GM21360 (cell line): ENCODE measurements around the gene CWC27.
"Not testable (repeated sequence)": the region's sequence is repeated elsewhere in the genome, so short reads cannot be mapped to it uniquely, and the experiment has no call there.

Experiments
- ATAC-seq: cut with Tn5 transposase; IDR thresholded peaks from one replicate; pipeline ENCODE4 v1.9.1; 2021; ENCODE audit warnings: mild to moderate bottlenecking, moderate library complexity; ENCODE audit not compliant: unreplicated experiment

The CWC27 gene

DNA sequence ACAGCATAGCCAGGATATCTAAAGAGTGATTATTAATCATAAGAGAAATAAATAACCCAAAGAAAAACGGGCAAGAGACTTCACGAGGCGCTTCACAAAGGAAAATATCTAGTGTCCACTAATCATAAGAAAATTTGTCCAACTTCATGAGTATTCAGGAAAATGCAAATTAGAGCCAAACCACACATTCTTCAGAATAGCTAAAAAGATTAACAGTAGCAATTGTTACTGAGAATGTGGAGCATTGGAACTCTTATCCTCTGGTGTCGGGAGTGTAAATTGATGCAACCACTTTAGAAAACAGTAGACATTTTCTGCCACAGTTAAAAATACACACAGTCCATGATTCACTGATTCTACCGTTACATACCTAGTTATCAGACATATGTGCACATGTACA, 145.7 kb downstream of the CWC27 start:
- ATAC-seq, result no peak

DNA sequence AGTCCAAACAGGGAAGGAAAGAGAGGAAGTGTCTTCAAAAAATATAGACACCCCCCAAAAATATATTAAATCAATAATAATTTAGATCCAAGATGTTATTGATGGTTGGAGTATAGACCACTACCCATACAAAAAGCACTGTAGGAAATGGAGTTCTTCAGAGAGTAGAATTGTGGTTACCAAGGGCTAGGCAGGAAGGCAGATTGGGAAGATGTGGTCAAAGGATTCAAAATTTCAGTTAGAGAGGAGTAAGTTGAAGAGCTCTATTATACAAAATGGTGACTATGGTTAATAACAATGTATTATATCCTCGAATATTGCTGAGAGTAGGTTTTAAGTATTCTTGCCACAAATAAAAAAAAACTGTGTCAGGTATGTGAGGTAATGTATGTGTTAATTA, 149.4 kb downstream of the CWC27 start:
- ATAC-seq, result no peak

DNA sequence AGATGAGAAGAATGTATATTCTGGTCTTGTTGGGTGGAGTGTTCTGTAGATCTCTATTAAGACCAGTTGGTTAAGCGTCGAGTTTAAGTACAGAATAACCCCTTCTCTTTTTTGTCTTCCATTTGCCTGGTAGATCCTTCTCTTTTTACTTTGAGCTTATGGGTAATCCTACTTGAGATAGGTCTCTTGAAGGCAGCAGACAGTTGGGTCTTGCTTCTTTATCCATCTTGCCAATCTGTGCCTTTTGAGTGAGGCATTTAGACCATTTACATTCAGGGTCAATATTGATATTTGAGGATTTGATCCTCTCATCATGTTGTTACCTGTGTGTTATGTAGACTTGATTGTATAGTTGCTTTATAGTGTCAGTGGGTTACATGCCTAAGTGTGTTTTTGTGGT, 152.7 kb downstream of the CWC27 start:
- ATAC-seq, result no peak

DNA sequence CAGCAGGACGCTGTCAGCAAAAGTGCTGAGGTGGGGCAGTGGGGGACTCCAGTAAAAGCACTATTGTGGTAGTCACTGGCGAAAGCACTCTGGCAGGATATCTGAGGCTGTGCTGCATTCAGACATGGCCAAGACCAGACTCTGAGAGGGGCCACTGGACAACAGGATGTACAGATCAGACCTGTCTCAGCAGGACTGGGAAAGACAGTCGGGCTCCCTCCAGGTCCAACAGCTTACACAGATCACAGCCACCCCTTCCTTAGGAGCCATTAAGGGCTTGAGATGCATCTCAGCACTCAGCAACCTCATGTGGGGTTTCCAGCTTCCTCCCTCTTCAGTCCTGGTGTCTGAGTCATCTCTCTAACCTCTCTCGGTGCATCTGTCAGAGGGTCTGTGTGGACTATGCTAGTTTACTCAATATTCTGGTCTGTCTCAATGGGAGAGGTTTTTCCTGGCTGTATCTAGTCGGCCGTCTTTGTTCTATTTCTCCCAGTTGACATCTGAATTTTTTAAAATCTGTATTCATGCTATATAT, 154.5 kb downstream of the CWC27 start:
- ATAC-seq, result no peak

DNA sequence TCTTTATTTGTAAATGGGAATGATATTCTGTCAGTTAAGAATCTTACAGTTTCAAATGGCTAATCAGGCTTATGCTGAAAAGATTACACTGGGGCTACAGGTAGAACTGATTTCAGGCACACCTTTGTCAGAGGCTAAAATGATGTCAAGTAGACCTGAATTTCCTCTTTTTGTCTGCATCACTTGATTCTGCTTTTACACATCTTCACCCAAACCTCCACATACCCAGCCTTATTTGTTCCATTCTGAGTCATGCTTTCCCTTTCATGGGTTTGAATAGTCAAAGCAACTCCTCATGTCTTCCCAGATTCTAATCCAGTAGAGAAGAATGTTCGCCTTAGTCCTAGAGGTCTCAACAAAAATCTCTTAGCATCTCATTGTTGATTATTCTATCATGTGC, 156.4 kb downstream of the CWC27 start:
- ATAC-seq, result no peak

DNA sequence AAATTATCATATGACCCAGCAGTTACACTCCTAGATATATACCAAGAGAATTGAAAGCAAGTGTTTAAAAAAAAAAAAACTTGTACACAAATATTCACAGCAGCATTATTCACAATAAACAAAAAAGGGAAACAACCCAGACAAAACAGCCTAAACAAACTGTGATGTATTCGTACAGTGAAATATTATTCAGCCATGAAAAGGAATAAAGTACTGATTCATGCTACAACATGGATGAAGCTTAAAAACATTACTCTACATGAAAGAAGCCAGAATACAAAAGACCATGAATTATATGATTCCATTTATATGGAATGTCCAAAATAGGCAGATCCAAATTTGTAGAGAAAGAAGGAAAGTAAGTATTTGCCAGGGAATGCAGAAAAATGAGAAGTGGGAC, 161.1 kb downstream of the CWC27 start:
- no peak for ATAC-seq

DNA sequence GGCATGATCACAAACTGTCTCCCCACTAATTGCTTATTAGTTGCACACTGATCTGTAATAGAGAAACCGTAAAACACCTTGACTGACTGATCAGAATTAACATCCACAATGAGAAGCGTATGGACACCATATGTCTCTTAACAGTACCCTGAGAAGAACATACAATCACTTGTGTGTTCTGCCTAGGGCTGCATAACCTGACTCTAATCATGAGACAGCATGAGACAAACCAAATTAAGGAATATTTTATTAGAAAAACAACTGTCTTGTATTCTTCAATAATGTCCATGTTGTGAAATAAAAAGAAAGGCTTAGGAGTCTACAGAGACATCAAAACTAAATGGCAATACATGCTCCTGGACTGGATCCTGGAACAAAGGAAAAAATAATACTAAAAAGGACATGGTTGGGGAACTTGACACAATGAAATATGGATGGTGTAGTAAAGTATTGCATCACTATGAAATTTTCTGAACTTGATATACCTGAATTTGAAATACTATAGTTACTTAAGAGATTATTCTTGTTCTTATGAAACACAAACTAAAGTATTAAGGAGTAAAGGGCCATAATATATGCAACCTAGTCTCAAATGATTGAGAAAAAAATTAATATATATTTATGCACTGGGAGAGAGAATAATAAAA, 162.1 kb downstream of the CWC27 start:
- no peak for ATAC-seq

DNA sequence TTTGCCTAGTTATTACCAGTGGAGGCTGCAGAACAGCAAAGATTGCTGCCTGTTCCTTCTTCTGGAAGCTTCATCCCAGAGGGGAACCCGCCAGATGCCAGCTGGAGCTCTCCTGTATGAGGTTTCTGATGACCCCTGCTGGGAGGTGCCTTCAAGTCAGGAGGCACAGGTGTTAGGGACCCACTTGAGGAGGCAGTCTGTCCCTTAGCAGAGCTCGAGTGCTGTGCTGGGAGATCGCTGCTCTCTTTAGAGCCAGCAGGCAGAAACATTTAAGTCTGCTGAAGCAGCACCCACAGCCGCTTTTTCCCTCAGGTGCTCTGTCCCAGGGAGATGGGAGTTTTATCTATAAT, 170.7 kb downstream of the CWC27 start:
- ATAC-seq, result not testable (repeated sequence)

DNA sequence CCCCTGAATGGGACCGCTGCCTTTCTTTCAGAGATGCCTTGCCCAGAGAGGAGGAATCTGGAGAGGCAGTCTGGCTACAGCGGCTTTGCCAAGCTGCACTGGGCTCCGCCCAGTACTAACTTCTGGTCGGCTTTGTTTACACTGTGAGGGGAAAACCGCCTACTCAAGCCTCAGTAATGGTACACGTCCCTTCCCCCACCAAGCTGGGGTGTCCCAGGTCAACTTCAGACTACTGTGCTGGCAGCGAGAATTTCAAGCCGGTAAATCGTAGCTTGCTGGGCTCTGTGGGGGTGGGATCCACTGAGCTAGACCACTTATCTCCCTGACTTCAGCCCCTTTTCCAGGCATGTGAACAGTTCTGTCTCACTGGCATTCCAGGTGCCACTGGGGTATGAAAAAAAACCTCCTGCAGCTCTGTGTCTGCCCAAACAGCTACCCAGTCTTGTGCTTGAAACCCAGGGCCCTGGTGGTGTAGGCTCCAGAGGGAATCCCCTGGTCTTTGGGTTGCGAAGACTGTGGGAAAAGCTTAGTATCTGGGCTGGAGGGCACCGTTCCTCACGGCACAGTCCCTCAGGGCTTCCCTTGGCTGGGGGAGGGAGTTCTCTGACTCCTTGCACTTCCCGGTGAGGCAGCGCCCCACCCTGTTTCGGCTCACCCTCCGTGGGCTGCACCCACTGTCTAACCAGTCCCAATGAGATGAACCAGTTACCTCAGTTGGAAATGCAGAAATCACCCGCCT, 171.2 kb downstream of the CWC27 start:
- ATAC-seq, result no peak

DNA sequence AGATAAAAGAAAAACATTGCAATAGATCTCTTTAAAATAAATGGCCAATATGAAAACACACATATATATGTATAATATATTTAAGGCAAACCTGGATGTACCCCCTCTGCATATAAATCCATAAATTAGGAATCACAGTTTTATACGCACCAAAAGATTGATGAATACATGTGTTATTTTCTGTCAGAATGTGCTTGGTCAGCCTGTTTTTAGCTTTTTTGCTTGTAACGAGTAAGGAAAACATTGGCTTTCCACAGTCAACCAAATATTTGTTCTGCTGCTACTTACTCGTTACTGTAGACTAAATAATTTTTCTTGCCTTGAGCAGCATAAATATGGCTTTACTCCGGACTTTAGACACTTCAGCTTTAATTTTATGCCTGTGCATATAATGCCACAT, 173.7 kb downstream of the CWC27 start:
- no peak for ATAC-seq

DNA sequence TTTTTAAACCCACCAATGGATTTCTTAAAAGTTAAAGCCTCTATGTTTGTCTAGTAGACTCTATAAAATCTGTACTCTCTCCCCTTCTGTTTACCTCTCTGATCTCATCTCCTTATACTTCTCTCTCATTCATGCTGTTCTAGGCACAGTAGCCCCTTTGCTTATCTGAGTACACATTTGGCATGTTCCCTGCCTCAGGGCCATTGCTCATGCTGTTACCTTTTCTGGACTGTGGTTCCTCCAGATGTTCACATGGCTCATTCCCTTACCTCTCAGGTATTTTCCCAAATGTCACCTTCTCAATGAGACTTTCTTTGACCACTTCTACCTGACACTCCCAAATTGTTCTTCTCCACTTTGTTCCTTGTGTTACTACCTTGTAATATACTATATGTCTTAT, 176.1 kb downstream of the CWC27 start:
- ATAC-seq, result no peak

DNA sequence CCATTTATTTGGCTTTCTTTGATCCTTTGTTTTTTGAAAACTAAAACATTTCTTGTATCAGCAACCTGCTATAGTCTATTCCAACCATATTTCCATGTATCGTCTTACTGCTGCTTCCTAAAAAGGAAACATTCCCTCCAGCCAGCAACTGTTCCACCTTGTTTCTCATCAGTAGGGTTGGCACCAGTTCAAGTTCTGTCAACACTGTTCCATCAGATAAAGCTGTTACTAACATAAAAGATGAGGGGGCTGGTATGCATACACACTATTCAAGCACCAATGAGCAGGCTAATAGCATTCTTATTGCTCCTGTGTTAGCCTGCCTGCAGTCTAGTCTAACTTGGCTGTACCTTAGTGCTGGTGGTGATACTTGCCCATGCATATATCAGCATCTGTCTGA, 178.3 kb downstream of the CWC27 start:
- ATAC-seq, result no peak

DNA sequence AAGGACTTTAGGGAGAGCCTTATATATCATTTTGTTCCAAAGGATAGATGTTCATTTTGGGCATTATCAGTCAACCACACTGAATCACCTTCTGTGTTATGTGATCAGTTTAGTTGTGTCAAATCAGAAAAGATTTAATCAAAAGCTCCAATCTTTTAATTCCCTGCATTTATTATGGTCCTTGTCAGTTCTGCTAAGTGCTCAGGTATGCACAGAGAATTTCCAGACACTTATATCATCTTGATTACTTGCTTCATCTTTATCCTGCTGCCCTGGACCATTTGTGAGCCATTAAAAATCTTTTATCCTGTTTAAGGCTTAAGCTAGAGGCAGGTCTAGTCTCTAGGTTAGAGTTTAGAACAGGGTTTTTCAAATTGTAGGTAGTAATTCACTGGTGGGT, 179.1 kb downstream of the CWC27 start:
- no peak for ATAC-seq

DNA sequence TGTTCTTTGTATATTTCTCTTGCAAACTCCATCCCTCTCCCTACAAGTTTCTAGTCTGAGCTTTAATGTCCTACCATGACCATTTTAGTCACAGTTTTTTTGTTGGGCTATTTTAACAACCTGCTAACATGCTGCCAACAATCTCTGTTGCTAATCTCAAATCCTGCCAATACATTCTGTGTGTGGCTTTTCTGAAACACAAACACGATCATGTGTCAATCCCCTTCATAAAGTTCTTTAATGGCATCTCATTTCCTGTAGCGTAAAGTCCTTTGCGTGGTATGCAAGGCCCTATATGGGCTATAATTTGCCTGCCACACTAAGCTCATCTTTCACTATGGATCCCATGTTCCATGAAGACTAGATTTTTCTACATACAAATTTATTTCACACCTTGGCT, 180.6 kb downstream of the CWC27 start:
- ATAC-seq, result no peak

DNA sequence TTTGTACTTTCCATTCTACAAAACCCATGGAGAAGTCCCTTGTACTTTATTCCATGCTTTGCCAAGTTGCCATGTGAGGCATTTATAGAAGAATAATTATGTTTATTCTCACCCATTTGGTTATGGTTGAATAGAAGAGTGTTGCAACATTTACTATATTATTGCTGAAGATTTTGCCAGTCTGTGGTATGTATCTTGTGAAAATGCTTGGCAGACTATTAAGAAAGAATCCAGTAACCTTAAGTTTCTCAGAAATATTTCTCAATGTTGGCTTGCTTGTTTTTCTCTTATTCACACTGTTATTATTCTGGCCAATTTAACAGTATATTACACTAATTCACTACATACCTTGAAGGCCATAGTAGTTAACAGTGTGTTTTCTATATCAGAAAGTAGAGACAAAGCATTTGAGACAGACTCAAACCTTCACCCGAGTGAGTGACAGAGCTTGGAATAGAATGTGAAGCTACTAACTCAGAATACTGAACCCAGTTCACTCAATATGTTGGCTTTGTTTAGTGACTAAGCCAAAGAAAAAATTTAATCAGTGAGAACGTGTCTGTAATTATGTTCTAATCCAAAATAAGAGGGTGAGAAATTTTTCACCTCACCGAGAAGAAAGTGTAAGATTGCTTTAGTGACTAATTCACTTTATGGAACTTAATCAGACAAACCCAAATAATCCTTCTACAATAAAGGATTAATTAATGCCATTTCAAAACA, 184.4 kb downstream of the CWC27 start:
- ATAC-seq, result no peak

DNA sequence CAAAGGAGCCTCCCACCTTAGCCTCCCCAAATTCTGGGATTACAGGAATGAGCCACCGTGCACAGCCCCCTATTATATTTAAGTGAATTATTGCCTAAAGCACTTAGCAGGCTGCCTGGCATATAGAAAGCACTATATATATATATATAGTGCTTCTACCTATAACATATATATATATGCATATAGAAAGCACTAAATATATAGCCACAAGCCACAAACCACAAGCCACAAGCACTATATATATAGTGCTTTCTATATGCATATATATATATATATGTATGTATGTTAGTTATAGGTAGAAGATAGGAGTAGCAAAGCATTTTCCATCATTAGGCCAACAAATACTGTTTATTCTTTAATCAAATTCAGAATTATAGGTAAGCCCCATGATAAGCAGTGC, 185.8 kb downstream of the CWC27 start:
- ATAC-seq, result no peak

DNA sequence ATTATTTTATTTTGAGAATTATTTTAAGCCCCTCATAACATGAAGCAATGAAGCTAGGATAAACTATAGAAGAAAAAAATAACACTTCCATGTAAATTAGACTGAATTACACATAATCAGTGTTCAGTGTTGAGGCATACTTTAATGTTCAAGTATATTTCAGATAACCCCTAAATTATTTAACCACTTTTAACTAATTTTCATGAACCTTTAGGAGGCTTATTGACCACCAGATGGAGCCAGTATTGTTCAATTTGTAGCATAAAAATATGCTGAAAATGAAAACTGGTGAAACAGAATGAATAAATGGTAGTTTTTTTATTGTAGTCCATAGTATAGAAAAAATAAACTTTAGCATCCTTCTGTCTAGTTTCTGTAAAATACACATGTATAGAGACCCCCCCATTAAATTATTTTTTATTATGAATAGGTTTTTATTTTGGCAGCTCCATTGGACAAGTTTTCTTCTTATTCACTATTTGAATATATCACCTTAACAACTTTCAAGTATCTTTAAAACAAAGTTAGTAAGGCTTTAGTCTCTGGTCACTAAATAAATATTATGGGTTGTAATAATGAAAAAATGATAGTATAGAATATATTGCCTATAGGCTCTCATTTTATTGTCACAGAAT, 190.1 kb downstream of the CWC27 start:
- ATAC-seq, result no peak

DNA sequence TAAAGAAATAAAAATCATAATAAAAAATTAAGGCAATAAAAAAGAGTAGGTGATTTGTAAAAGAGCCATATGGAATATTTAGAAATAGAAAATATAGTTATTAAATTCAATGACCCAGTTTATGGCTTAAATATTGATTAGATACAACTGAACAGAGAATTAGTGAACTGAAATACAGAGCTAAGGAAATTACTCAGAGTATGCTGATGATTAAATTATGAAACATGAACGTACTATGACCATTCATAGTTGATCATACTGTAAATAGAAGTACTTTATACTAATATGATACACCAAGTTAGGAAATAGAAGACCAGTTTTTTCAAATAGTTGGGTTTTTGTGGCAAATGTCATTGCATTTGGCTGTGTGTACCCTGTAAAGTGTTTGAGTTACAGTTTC, 194.5 kb downstream of the CWC27 start:
- no peak for ATAC-seq

DNA sequence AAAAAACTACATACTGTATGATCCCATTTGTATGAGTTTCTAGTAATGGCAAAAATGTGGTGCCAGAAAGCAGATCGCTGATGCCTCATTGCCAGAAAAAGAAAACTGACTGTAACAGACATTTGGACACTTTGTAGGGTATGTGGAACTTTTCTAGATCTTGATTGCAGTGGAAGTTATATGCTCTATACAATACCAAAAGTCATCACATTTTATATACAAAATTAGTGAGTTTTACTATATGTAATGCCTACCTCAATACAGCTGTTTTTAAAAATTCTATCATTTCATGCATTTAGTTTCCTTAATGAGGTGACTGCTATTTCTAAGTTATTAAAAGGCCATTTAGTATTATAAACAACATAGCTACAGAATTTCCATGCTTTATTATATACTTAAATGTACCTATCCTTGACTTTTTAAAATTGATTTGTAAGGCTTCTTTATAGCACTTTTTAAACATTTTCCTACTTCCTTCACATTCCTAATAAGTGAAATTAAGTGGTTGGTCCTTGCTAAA, 199.9 kb downstream of the CWC27 start:
- ATAC-seq, result no peak

DNA sequence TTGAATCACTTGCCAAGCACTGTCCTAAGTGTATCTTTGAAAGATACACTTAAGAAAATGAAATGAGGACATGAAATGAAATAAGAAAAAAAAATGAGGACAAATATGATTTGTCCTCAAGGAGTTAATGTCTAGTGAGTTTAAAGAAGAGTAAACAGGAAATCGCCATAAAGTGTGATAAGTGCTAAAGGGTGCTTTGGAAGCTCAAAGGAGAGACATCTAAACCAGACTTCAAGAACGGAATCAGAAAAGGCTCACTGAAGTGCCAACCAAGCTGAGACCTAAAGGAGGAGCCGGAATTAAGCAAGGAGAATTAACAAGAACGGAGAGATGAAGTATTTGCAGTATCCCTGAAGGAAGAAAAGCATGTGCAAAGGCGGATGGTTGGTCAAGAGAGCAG, 200.8 kb downstream of the CWC27 start:
- no peak for ATAC-seq

DNA sequence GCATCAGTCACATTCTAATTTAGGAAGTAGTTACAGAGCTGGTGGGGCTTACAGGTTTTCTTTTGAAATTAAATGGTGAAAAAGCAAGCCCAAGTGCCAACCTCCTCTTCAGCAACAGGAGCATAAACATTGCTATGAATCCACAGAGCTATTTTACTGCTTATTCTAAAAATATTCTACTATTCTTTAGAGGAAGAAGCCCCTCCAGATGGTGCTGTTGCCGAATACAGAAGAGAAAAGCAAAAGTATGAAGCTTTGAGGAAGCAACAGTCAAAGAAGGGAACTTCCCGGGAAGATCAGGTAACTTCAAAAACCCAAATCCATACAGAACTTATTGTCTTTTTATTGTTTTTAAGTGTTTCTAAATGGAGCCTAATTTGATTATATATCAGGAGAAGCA, 202.8 kb downstream of the CWC27 start:
- ATAC-seq, result no peak
